Medulla oblongata (tissue), 1 donor: ENCODE results near the gene CAMK2G.
"Not testable (repeated sequence)": the region's sequence is repeated elsewhere in the genome, so short reads cannot be mapped to it uniquely, and the experiment has no call there.

Experiments used
- DNase-seq: peaks from one replicate; pipeline ENCODE4 v3.0.0-alpha.2; 2015; ENCODE audit errors: extremely low spot score

Gene CAMK2G

GRCh38 chr10:73874267-73875138 lies at the start of gene CAMK2G:
Gene CAMK2G (minus strand): TSS chr10:73874555. CDS start chr10:73874461, 94 bp downstream.
- peak; percentile 84 for DNase-seq

- DNase-seq, result no peak
Observed at GRCh38 chr10:73922864-73923133, 48.4 kb upstream of the CAMK2G start.

GRCh38 chr10:73922007-73922863 lies 47.9 kb upstream of the CAMK2G start:
- no peak for DNase-seq

GRCh38 chr10:73920089-73920488 lies 45.7 kb upstream of the CAMK2G start:
- DNase-seq, result peak; percentile 72

- not testable (repeated sequence) for DNase-seq
Observed at GRCh38 chr10:73919481-73919880, 45.1 kb upstream of the CAMK2G start.

GRCh38 chr10:73917566-73918305 lies 43.4 kb upstream of the CAMK2G start:
- no peak for DNase-seq

GRCh38 chr10:73916761-73917470 lies 42.6 kb upstream of the CAMK2G start:
- DNase-seq, result no peak

GRCh38 chr10:73915206-73915851 lies 41.0 kb upstream of the CAMK2G start:
- no peak for DNase-seq

GRCh38 chr10:73914036-73914435 lies 39.7 kb upstream of the CAMK2G start:
- no peak for DNase-seq

GRCh38 chr10:73911553-73912004 lies 37.2 kb upstream of the CAMK2G start:
- no peak for DNase-seq

- peak; percentile 42 for DNase-seq
Observed at GRCh38 chr10:73910764-73911552, 36.6 kb upstream of the CAMK2G start, which contains the start of gene PLAU. Gene PLAU (plus strand): TSS chr10:73911132. CDS start chr10:73911556, 424 bp downstream.

- no peak for DNase-seq
Observed at GRCh38 chr10:73910401-73910763, 36.0 kb upstream of the CAMK2G start.

- no peak for DNase-seq
Observed at GRCh38 chr10:73909540-73910115, 35.3 kb upstream of the CAMK2G start.

- peak; percentile 43 for DNase-seq
Observed at GRCh38 chr10:73908853-73909539, 34.6 kb upstream of the CAMK2G start.

GRCh38 chr10:73907841-73908517 lies 33.6 kb upstream of the CAMK2G start:
- DNase-seq, result peak; percentile 51

- DNase-seq, result peak; percentile 43
Observed at GRCh38 chr10:73906524-73907447, 32.4 kb upstream of the CAMK2G start.

GRCh38 chr10:73905256-73906020 lies 31.1 kb upstream of the CAMK2G start:
- DNase-seq, result no peak
